Retina (tissue), 1 donor: ENCODE measurements around the gene NTRK1.
A peak's percentile ranks its signal among the peaks of the same experiment; 100 is the strongest.
"Not testable (repeated sequence)": the region's sequence is repeated elsewhere in the genome, so short reads cannot be mapped to it uniquely, and the experiment has no call there.

Experiments used
- DNase-seq: peaks from one replicate; pipeline ENCODE4 v3.0.0-alpha.2; 2016

The NTRK1 gene

DNA sequence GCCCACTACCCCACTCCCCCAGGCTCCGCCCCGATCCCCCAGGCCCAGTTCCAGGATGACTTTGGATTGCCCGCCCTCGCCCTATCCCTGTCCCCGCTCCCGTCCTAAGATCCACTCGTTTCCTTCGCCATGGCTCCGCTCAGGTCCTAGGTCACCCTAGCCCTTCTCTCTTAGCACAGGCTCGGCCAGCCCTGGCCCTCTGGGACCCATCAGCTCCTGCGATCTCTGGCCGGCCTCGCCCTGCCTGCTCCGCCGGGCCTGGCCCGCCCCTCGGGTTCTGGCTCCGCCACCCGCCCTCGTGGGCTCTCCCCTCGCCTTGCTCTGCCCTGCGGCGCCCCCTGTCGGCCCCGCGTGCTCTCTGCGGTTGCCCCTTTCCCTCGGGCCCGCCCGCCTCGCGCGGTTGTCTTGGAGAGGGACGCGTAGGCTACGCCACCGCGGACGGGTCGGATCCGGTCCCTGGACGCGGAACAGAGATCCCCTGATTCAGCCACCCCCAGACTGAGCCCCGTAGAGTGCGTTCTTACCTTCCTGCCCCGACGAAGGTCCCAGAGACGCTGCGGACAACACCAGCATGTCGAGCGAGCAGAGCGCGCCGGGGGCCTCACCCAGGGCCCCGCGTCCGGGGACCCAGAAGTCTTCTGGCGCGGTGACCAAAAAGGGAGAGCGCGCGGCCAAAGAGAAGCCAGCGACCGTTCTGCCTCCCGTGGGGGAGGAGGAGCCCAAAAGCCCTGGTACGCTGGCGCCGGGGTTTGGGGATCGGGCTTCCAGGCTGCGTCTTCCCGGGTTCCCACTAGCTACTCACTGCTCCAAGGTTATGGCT is 59.8 kb downstream of the NTRK1 start, which contains the start of gene LRRC71:
Gene LRRC71, plus strand, starts transcription at position 400 of the 820 bp plus-strand sequence. Its CDS starts 172 bp downstream, at position 572.
- peak; percentile 93 for DNase-seq

DNA sequence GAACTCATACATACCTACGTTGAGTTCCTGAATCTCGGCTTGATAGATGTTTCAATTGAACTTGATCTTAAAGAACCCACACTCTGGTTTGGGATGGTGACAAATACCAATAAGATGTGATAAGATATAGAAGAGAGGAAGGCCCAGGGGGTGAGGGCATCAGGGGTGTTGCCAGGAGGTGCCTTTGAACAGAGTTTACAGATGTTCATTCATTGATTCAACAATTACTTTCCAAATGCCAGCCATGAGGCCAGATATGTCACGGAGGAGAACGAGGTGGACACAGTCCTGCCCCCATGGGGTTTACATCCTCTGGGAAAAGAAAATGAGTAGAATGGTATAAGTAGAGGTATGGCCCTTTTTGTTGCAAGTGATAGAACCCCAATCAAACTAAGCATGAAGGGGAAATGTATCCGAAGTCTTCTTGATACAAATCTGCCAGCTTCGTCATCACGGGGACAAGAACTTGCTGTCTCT is 60.4 kb downstream of the NTRK1 start:
- no peak for DNase-seq

DNA sequence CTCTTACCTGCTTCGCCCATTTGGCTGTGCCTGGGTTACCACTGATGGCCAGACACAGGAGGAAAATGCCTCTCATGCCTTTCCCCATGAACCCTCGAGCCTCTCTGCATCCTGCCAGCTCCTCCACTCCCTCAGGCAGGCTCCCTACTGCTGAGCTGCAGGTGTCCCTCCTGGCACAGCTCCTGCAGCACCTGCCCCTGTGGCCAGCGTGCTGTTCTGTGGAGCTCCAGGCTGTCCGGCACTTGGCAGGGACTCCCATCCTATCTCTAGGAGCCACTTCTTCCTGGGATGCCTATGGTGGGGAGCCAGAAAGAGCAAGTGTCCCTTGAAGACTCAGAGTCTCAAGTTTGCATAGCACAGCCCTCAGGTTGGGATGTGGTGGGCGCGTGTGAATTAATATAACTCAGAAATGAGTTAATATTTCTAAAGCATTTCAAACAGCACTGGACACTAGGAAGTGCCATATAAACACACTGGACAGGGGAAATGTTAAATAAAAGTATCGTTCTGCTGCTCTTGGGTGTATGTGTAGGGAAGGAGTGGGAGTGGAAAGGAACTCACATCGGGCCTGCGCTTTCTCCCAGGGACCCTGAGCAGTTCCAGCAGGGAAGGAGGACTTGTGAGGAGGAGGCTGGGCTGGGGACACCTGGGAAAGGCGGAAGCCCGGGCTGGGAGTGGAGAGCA is 62.5 kb downstream of the NTRK1 start:
- DNase-seq, result no peak

DNA sequence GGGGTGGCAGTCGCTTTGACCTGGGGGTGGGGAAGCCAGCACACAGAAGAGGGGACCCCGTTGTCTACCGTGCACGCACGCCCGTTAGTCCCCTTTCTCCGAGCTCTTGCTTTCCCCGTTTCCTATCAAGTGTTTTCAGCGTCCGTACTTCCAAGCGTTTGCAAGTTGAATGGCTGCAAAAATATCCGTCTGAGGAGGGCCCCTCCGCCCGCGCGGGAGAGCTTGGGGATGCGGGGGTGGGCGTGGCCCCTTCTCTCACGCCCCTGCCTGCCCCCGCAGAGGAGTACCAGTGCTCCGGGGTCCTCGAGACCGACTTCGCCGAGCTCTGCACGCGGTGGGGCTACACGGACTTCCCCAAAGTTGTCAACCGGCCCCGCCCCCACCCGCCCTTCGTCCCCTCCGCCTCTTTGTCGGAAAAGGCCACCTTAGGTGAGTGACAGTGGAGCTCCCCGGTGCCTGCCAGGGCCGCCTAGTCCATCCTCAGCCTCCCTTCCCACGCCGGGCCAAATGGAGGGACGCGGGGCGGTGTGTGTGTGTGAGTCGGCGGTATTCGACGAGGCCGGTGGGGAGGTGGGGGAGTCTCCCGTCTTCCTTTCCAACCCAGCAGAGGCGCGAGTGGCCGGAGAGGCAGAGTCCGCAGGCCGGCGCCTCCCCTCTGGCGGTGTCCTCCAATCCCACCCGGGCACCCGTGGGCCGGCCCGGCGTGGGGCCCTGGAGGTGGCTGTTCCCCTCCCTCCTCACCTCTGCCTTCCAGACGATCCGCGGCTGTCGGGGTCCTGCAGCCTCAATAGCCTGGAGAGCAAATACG is 63.2 kb downstream of the NTRK1 start:
- no peak for DNase-seq

DNA sequence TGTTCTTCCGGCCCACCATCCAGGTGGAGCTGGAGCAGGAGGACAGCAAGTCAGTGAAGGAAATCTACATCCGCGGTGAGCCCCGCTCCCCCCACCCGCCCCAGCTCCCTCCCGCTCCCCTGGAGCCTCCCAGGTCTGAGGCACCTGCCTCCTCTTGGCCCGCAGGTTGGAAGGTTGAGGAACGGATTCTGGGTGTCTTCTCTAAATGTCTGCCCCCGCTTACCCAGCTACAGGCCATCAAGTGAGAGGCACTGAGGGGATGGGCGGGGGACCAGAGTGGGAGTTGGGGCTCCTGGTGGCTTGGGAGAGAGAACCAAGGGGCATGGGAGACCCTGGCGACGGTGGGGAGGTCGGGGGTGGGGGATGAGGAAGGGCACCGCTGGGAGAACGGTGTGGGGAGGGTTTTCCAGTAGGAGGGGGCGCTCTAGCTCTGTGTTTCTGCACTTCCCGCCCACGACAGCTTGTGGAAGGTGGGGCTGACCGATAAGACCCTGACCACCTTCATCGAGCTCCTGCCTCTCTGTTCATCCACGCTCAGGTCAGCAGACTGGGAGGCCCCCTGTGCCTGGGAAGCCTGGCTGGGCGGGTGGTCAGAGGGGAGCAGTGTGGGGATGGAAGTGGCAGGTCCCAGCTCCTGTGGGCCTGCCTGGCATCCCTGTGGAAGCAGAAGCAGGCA is 64.0 kb downstream of the NTRK1 start:
- no peak for DNase-seq

DNA sequence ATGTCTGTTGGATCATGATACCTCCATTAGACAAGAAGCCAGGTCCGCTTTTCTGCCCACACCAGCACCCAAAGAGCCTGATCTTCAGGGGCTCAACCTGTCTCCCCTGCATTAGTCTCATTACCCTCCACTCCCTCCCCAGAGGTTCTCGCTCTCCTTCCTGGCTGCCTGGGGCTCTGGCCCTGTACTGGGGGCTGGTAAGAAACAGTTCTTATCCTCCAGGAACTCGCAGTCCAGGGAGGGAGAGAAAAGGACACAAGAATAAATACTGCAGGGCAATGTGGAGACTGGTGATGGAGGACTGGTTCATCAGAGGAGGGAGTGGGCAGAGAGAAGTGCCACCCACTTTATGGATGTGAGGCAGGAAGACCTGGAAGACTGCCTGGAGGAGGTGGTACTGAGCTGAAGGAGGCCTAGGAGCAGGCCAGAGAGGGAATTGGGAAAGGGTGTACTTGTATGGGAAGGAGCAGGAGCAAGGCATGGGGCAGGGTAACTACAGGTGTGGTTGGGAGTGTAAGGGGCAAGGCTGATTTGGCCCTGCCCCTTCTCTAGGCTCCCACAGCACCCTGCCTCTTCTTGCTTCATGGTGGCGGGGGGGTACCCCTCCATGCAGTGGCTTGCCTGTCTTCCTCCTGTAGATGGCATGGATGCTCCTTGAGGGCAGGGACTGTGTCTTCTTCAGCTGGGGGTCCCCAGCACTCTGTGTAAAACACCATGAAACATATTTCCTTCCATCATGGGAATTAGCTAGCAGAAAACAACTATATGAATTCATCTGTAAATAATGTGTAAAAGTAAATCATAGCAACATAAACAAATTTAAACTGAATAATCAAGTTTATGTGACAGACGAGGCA is 64.7 kb downstream of the NTRK1 start:
- no peak for DNase-seq

DNA sequence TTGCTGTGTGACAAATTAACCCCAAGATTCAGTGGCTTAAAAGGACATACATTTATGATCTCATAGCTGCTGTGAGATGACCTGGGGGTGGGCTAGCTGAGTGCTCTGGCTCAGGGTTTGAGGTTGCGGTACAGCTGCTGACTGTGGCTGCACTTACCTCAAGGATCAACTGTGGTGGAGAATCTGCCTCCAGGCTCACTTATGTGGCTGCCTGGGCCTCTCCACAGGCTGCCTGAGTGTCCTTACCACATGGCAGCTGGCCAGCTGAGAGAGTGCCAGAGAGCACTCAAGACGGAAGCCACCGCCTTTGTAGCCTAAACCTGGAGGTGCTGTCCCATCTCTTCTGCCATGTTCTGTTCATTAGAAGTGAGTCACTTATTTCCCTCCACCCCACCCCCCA is 65.5 kb downstream of the NTRK1 start:
- DNase-seq, result no peak

DNA sequence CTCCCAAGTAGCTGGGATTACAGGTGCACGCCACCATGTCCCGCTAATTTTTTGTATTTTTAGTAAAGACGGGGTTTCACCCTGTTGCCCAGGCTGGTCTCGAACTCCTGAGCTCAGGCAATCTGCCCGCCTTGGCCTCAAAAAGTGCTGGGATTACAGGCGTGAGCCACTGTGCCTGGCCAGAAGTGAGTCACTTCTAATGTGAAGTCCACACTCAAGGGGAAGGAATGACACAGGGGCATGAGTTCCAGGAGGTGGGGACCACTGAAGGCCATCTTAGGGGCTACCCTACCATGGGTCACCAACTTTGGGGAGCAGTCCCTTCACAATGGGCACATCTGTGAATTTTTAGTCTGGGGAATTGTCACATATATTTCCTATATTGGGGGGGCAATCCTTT is 66.0 kb downstream of the NTRK1 start:
- not testable (repeated sequence) for DNase-seq

DNA sequence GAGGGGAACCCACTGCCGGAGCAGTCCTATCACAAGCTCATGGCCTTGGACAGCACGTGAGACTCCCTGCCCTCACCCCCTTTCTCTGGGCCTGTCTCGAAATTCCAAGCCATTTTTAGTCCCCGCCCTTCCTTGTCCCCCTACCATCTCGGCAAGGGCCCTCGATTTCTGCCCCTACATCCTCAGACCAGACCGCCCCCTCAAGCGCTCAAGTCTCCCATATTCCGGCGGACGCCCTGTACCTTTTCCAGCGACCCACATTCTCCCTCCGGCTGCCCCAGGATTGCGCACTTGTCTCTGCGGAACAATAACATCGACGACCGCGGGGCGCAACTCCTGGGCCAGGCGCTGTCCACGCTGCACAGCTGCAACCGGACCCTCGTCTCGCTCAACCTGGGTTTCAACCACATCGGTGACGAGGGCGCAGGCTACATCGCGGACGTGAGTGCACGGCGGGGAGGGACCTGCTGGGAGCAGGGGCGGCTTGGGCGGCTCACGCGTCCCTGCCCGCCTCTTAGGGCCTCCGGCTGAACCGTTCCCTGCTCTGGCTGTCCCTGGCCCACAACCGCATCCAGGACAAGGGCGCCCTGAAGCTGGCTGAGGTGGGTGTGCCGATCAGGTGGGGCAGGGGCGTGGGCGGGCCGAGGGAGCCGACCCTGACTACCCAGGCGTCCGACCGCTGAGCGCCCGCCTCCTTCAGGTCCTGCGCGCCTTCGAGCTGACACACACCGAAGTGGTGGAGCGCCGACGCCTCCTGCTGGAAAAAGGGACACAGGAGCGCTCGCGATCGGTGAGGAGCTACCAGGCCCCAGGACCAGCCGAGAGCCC is 66.8 kb downstream of the NTRK1 start:
- DNase-seq, result peak; percentile 89

DNA sequence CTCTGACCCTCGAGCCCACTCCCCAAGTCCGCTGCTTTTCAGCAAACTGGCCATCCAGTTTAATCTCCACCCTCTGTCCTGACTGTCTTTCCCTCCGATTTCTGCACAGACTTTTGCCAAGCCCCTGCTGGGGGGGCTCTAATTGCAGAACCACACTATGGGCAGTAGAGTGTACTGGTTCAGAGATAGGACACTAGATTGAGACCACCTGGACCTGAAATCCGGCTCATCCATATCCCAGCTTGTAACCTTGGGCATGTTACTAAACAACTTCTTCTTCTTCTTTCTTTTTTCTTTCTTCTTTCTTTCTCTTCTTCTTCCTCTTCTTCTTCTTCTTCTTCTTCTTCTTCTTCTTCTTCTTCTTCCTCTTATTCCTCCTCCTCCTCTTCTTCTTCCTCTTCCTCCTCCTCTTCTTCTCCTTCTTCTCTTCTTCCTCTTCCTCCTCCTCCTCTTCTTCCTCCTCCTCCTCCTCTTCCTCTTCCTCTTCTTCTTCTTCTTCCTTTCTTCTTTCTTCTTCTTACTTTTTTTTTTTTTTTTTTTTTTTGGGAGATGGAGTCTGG is 67.5 kb downstream of the NTRK1 start:
- no peak for DNase-seq

DNA sequence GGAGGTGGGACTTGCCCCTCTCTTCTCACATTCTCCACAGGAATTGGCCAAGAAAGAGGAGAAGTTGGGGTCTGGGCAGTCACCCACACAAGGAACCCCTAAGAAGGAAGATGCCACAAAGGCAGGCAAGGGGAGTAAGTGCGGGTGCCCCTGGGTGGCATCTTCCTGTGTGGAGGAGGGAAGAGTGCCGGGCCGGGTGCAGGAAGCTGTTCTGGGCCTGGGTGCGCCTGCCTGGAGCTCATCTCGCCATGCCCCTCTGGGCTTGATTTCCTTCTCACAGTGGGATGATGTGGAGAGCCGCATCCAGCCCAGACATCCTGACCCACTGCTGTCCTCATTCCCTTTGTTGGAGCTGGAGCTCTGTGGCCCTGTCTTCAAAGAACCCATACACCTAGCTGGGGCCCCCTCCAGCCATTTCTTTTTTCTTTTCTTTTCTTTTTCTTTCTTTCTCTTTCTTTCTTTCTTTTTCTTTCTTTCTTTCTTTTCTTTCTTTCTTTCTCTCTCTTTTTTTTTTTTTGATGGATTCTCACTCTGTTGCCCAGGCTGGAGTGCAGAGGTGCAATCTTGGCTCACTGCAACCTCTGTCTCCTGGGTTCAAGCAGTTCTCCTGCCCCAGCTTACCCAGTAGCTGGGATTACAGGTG is 69.1 kb downstream of the NTRK1 start:
- DNase-seq, result no peak

DNA sequence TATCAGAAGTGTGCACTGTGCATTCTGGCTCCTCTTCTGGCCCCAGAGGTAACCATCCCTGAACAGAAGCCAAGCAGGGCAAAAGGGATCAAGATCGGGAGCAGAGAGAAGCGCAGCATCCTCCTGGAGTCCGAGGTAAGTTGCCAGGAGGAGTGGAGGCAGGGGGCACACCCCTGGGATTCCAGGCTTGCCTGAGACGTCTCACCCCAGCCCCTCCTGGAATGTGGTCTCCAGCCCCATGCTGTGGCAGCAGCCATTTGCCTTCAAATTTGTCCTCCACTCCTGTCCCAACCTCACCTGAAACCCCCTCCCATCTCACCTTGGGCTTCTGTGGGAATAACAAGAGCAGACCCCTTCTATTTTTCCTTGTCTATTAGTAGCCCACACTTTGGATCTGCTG is 69.8 kb downstream of the NTRK1 start:
- DNase-seq, result no peak
